Left renal pelvis (tissue), 4 donors: Measurements from ENCODE around the gene KSR2. TPM values are rescaled to one million over a fixed set of nuclear protein-coding genes. Genes with fewer than 3 reads are reported as not detected.
A peak's percentile ranks its signal among the peaks of the same experiment; 100 is the strongest.

ENCODE experiments used
- DNase-seq, 4 donors: peaks; one replicate each; pipeline ENCODE4 v3.0.0-alpha.2; 2013; ENCODE audit warnings: low read depth in 4 of 4, low spot score in 3 of 4
- polyA plus RNA-seq, 4 donors: library from polyadenylated mRNA; unstranded; fragments of 120-200 nt; gene quantifications; one replicate each; pipeline ENCODE4 v1.2.1, GENCODE V29; 2013; ENCODE audit not compliant: insufficient read length in 4 of 4

KSR2 gene
- polyA plus RNA-seq, 4 donors = 0.04 to 1.0 (median 0.66) TPM

- DNase-seq = no peak
Observed at GRCh38 chr12:117518594-117519270, 450.1 kb downstream of the KSR2 start.

GRCh38 chr12:117517219-117517739 is 451.5 kb downstream of the KSR2 start:
- DNase-seq = no peak

GRCh38 chr12:117516034-117516433 is 452.8 kb downstream of the KSR2 start:
- DNase-seq = no peak

- no peak for DNase-seq
Observed at GRCh38 chr12:117514016-117514415, 454.8 kb downstream of the KSR2 start.

GRCh38 chr12:117513353-117513752 is 455.4 kb downstream of the KSR2 start:
- DNase-seq = no peak

GRCh38 chr12:117508468-117508867 is 460.3 kb downstream of the KSR2 start:
- no peak for DNase-seq

GRCh38 chr12:117507548-117507947 is 461.2 kb downstream of the KSR2 start:
- no peak for DNase-seq

- DNase-seq = no peak
Observed at GRCh38 chr12:117506333-117506732, 462.5 kb downstream of the KSR2 start.

GRCh38 chr12:117502633-117503032 is 466.2 kb downstream of the KSR2 start:
- no peak for DNase-seq

- no peak for DNase-seq
Observed at GRCh38 chr12:117502233-117502632, 466.6 kb downstream of the KSR2 start.

- DNase-seq = no peak
Observed at GRCh38 chr12:117501076-117501869, 467.5 kb downstream of the KSR2 start.

- DNase-seq = no peak
Observed at GRCh38 chr12:117499759-117500485, 468.9 kb downstream of the KSR2 start.

GRCh38 chr12:117498880-117499279 is 469.9 kb downstream of the KSR2 start:
- DNase-seq = no peak

- DNase-seq = no peak
Observed at GRCh38 chr12:117498256-117498655, 470.5 kb downstream of the KSR2 start.

- DNase-seq = no peak
Observed at GRCh38 chr12:117497407-117497806, 471.4 kb downstream of the KSR2 start.

- DNase-seq = peak; percentile 59 to 83 (median 68)
Observed at GRCh38 chr12:117494833-117495655, 473.7 kb downstream of the KSR2 start.

- DNase-seq = no peak
Observed at GRCh38 chr12:117491711-117492110, 477.1 kb downstream of the KSR2 start.

- DNase-seq = no peak
Observed at GRCh38 chr12:117490130-117490529, 478.7 kb downstream of the KSR2 start.

- no peak for DNase-seq
Observed at GRCh38 chr12:117489671-117490070, 479.1 kb downstream of the KSR2 start.
